Superior temporal gyrus (tissue), 1 donor: Measurements from ENCODE around the gene FAM174C.

Experiments
- DNase-seq: peaks from one replicate; pipeline ENCODE4 v3.0.0-alpha.2; 2016; ENCODE audit errors: extremely low spot score

Gene FAM174C

GRCh38 chr19:1261538-1261797 lies 13.9 kb upstream of the FAM174C start:
- DNase-seq = no peak

GRCh38 chr19:1261798-1262622 lies 13.3 kb upstream of the FAM174C start:
- DNase-seq = peak; percentile 10

- no peak for DNase-seq
Observed at GRCh38 chr19:1262623-1263123, 12.7 kb upstream of the FAM174C start.

GRCh38 chr19:1263188-1263587 lies 12.1 kb upstream of the FAM174C start:
- DNase-seq = no peak

- peak; percentile 11 for DNase-seq
Observed at GRCh38 chr19:1264801-1265614, 10.3 kb upstream of the FAM174C start.

- peak; percentile 9 for DNase-seq
Observed at GRCh38 chr19:1265615-1266128, 9.7 kb upstream of the FAM174C start.

GRCh38 chr19:1266129-1266915 lies 9.0 kb upstream of the FAM174C start:
- DNase-seq = peak; percentile 60

- peak; percentile 72 for DNase-seq
Observed at GRCh38 chr19:1266916-1267476, 8.3 kb upstream of the FAM174C start.

- DNase-seq = peak; percentile 7
Observed at GRCh38 chr19:1267477-1268225, 7.7 kb upstream of the FAM174C start.

- DNase-seq = no peak
Observed at GRCh38 chr19:1268226-1269064, 6.9 kb upstream of the FAM174C start.

GRCh38 chr19:1269065-1269477 lies 6.3 kb upstream of the FAM174C start, which contains the start of gene CIRBP:
Gene CIRBP, plus strand, starts transcription at chr19:1269332. Its CDS starts 1,602 bp downstream, at chr19:1270934.
- peak; percentile 99 for DNase-seq

- peak; percentile 77 for DNase-seq
Observed at GRCh38 chr19:1269478-1270212, 5.7 kb upstream of the FAM174C start.

GRCh38 chr19:1270213-1270853 lies 5.0 kb upstream of the FAM174C start:
- DNase-seq = no peak

- DNase-seq = no peak
Observed at GRCh38 chr19:1270854-1271527, 4.3 kb upstream of the FAM174C start.

GRCh38 chr19:1271528-1272422 lies 3.6 kb upstream of the FAM174C start:
- DNase-seq = peak; percentile 7

- DNase-seq = peak; percentile 60
Observed at GRCh38 chr19:1272423-1273262, 2.7 kb upstream of the FAM174C start.
